ENCODE measurements around the gene AREL1. TPM values are rescaled to one million over a fixed set of nuclear protein-coding genes. Genes with fewer than 3 reads are reported as not detected.

Gene AREL1
- polyA plus RNA-seq, 1 donor, result 23.5 TPM

DNA sequence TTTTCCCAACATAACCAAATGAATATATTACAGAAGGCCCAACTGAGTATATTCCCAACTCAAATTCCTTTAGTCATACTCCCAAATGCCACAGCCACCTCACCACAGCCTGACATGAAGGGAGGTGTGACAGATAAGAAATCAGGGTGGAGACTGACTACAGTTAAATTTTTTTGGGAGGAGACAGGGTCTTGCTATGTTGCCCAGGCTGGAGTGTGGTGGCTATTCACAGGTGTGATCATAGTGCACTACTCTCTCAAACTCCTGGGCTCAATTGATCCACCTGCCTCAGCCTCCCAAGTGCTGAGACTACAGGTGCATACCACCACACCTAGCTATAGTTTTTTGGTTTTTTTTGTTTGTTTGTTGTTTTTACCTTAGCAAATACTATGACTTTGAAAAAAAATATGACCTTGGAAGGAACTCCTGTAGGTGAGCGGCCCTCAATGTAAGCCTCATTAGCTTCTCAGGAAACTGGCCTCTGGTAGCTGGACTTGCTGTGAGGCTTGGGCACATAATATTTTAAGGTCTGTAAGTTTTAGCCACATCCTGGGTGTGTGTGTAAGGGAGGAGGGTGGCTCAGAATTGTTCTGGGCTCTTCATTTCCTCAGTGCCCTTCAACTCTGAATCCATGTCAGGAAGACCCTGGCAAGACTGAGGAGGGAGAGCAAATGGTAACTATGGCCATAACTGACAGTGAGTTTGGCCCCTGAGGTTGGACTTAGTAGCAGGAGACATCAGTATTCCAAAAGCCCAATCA lies 61.8 kb downstream of the AREL1 start:
- peaks cover 5% of the 10 kb centered on the region for H3K36me3 ChIP-seq (ENCODE audit: control insufficient read depth, insufficient read depth, low read length)
- no peak overlapping the region for H3K27ac ChIP-seq (ENCODE audit: low read length)
- H3K9me3 ChIP-seq (ENCODE audit: control insufficient read depth, low read depth, low read length), result no peaks in the 10 kb centered on the region
- no peak for DNase-seq
- no CpG with 5 or more reads among the region's 1 CpG for WGBS (ENCODE audit: insufficient coverage, low lambda C conversion rate)
- H3K27me3 ChIP-seq (ENCODE audit: control insufficient read depth, insufficient read depth, low read length), result no peaks in the 10 kb centered on the region
- H3K4me1 ChIP-seq (ENCODE audit: control insufficient read depth, insufficient read depth, low read length), result no peaks in the 10 kb centered on the region
- no peak overlapping the region for H3K4me3 ChIP-seq (ENCODE audit: low read length)

DNA sequence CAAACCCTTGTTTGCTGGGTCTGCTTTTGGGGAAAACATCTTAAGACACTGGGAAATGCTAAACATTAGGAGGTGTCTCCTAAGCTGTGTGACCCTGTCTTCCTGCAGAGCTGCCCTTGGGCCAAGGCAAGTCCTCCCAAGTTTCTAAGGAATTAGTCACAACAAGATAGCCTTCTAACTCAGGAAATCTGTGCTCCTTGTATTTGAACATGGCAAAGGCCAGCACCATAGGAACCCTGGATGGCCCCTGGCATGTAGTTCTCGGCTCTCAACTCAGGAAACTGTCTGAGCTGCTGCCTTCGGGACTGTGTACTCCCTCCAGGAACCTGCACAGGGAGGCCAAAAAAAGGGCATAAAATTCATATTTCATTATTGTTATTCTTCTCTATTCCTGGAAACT lies 63.2 kb downstream of the AREL1 start:
- peaks cover 3% of the 10 kb centered on the region for H3K36me3 ChIP-seq (ENCODE audit: control insufficient read depth, insufficient read depth, low read length)
- H3K9me3 ChIP-seq (ENCODE audit: control insufficient read depth, low read depth, low read length), result no peaks in the 10 kb centered on the region
- no peak for DNase-seq
- no peaks in the 10 kb centered on the region for H3K27me3 ChIP-seq (ENCODE audit: control insufficient read depth, insufficient read depth, low read length)
- WGBS (ENCODE audit: insufficient coverage, low lambda C conversion rate), result no CpG with 5 or more reads among the region's 2 CpGs
- no peak overlapping the region for H3K27ac ChIP-seq (ENCODE audit: low read length)
- no peak overlapping the region for H3K4me3 ChIP-seq (ENCODE audit: low read length)
- H3K4me1 ChIP-seq (ENCODE audit: control insufficient read depth, insufficient read depth, low read length), result no peaks in the 10 kb centered on the region

DNA sequence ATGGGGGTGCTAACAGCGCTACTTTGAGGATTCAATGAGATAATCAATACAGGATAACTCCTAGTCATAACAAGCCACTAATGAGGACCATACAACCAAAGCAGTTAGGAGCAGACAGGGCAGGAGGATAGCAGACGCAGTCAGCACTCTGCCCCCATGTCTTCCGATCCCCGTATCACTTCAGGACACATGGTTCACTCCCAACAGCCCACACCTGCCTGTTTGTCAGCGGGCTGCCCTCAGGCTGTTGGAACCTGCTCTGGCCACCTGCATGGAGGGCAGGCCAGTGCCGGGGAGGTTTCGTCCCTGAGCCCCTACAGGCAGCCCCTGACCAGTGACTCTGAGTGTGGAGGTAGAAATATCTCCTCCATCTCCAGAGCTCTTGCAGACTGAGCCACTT lies 63.7 kb downstream of the AREL1 start:
- no CpG with 5 or more reads among the region's 7 CpGs for WGBS (ENCODE audit: insufficient coverage, low lambda C conversion rate)
- Histone ChIP-seq H3K4me1 (ENCODE audit: control insufficient read depth, insufficient read depth, low read length) (no peaks in the 10 kb centered on the region), H3K27me3 (ENCODE audit: control insufficient read depth, insufficient read depth, low read length) (no peaks in the 10 kb centered on the region), H3K4me3 (ENCODE audit: low read length) (no peak overlapping the region), H3K9me3 (ENCODE audit: control insufficient read depth, low read depth, low read length) (no peaks in the 10 kb centered on the region), H3K36me3 (ENCODE audit: control insufficient read depth, insufficient read depth, low read length) (no peaks in the 10 kb centered on the region), H3K27ac (ENCODE audit: low read length) (no peak overlapping the region)
- DNase-seq, result no peak

DNA sequence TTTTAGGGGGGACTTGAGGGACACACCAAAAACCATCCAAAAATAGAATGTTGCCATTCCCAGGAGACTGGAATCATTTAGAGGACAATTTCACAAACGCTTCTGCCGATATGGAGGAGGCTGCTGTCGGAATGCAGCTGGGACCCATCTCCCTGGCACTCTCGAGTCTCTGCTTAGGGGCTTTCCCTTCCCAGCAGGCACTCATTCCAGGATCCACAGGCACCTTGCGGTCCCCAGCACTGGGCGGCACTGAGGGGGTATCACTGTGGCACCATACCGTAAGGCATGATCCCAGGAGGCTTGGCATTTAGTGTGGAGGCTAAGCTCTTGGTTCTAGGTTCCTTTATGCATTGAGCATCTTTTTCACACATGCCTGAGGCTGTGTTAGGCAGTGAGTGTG lies 64.3 kb downstream of the AREL1 start:
- no peak for DNase-seq
- no peaks in the 10 kb centered on the region for H3K4me1 ChIP-seq (ENCODE audit: control insufficient read depth, insufficient read depth, low read length)
- H3K36me3 ChIP-seq (ENCODE audit: control insufficient read depth, insufficient read depth, low read length), result no peaks in the 10 kb centered on the region
- no peaks in the 10 kb centered on the region for H3K9me3 ChIP-seq (ENCODE audit: control insufficient read depth, low read depth, low read length)
- WGBS (ENCODE audit: insufficient coverage, low lambda C conversion rate), result no CpG with 5 or more reads among the region's 7 CpGs
- H3K27ac ChIP-seq (ENCODE audit: low read length), result no peak overlapping the region
- no peak overlapping the region for H3K4me3 ChIP-seq (ENCODE audit: low read length)
- no peaks in the 10 kb centered on the region for H3K27me3 ChIP-seq (ENCODE audit: control insufficient read depth, insufficient read depth, low read length)

DNA sequence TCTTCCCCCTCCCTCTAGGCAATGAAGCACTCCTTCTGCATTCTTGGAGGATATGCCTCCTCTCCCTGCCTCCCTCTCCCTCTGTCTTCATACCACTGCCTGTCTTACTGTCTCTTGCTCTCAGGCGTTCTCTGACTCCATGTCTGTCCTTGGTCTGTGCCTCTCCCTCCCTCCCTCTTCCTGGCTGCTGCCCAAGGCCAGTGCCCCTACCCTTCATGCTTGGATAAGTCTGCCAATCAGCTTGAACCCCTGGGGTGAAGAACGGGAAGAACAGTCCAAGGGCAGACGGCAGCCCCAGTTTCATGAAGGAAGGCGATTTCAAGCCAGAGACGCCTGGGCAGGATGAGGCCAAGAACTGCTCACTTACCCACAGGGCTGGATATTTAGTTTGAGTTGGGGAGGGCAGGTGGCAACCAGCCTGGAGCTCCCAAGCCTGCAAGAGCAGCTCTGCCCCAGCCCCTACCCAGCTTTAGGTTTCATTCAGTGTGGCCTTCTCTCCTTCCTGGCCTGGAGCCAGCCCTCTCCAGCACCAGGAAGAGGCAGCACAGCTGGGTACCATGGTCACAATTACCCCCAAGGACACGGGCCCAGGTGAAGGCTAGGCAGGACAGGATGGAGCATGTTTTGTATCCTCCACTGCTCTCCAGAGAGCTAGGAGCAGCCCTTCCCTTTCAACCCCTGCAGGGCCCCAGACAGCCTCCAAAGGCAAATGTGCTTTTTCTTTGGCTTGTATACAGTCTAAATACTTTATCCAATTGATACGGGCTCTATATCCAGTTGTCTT lies 65.0 kb downstream of the AREL1 start:
- DNase-seq, result no peak
- H3K4me3 ChIP-seq (ENCODE audit: low read length), result no peak overlapping the region
- H3K9me3 ChIP-seq (ENCODE audit: control insufficient read depth, low read depth, low read length), result no peaks in the 10 kb centered on the region
- no peaks in the 10 kb centered on the region for H3K4me1 ChIP-seq (ENCODE audit: control insufficient read depth, insufficient read depth, low read length)
- H3K27me3 ChIP-seq (ENCODE audit: control insufficient read depth, insufficient read depth, low read length), result no peaks in the 10 kb centered on the region
- no peaks in the 10 kb centered on the region for H3K36me3 ChIP-seq (ENCODE audit: control insufficient read depth, insufficient read depth, low read length)
- WGBS (ENCODE audit: insufficient coverage, low lambda C conversion rate), result no CpG with 5 or more reads among the region's 7 CpGs
- H3K27ac ChIP-seq (ENCODE audit: low read length), result no peak overlapping the region

DNA sequence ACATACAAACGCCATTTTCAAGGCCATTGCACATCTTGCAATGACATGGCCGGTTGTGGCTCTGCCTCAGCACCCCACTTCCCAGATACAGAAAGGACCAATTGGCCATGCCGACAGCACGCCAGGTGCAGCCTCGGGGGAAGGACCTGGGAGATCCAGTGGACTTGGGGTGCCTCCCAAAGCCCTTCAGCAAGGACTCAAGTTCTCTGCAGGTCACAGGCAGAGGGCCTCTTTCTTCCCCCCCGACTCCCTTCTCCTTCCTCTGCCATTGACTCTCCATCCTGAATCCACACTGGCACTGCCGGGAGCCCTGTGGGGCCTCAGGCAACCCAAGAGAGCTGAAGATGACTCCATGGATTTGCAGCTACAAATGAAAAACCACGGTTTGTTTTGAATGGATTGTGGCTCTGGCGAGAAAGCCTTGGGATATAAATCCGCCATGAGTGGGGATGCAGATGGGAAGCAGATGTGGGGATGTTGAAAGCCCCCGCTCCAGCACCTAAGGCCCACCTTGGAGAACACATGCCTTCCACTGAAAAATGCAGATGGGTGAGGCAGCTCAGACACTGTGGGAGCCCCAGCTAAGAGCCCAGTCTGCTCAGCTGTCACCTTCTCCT lies 65.7 kb downstream of the AREL1 start:
- Histone ChIP-seq H3K4me1 (ENCODE audit: control insufficient read depth, insufficient read depth, low read length) (no peaks in the 10 kb centered on the region), H3K9me3 (ENCODE audit: control insufficient read depth, low read depth, low read length) (no peaks in the 10 kb centered on the region), H3K27ac (ENCODE audit: low read length) (no peak overlapping the region), H3K36me3 (ENCODE audit: control insufficient read depth, insufficient read depth, low read length) (no peaks in the 10 kb centered on the region), H3K4me3 (ENCODE audit: low read length) (no peak overlapping the region), H3K27me3 (ENCODE audit: control insufficient read depth, insufficient read depth, low read length) (no peaks in the 10 kb centered on the region)
- WGBS (ENCODE audit: insufficient coverage, low lambda C conversion rate), result no CpG with 5 or more reads among the region's 11 CpGs
- DNase-seq, result no peak

DNA sequence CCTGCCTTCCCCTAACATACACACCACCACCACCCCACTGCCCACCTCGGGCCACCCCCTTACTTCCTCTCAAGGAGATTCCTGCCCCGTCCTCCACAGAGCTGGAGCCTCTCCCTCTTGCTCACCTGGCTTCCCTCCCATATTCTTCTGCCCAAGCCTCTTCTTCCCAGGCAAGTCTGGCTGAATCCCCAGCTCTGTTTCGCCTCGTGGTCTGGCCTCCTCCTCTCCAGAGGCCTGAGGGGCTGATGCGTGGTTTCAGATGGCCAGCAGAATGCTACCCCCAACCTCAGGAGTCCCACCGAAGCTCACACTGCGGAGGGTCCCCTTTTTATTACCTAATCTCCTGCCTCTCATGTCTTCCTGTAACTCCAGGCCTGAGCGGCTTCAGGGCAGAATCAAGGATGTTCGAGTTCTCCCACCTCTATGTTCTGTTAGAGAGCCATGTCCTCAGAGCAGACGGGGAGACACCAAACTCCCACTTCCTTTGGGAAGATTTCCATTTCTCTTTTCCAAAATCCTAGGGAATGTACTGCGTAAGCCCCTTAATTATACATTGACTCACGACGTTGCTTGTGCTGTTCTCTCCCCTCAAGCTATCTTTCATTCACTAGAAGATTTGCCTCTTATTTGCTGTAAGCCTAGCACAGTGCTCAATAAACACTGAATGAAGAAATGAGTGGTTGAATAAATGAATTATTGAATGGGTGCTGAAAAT lies 67.0 kb downstream of the AREL1 start:
- no peak for DNase-seq

DNA sequence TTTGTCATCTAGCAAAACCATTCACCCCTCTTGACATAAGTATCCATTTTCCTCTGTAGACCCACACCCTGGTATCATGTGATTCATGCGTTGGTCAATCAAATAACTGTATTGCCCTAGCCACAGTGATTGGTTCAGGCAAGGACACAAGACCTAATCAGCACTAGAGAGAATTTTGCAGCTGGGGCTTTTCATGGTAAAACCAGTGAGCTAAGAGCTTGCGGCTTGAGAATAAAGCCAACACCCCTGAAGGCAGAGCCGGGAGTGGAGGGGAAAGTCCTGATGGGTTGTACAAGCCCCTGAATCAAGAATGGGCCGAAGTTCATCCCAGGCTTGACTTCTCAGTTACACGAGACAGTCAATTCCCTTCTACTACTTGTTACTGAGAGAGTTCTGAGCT lies 67.6 kb downstream of the AREL1 start:
- Histone ChIP-seq H3K9me3 (ENCODE audit: control insufficient read depth, low read depth, low read length) (no peaks in the 10 kb centered on the region), H3K4me1 (ENCODE audit: control insufficient read depth, insufficient read depth, low read length) (no peaks in the 10 kb centered on the region), H3K27me3 (ENCODE audit: control insufficient read depth, insufficient read depth, low read length) (no peaks in the 10 kb centered on the region), H3K36me3 (ENCODE audit: control insufficient read depth, insufficient read depth, low read length) (no peaks in the 10 kb centered on the region), H3K4me3 (ENCODE audit: low read length) (no peak overlapping the region), H3K27ac (ENCODE audit: low read length) (no peak overlapping the region)
- DNase-seq, result peak in 1 of 2 donors; percentile 47
- WGBS (ENCODE audit: insufficient coverage, low lambda C conversion rate), result 100% methylated on average over 1 of the region's 5 CpGs

More for the DNA sequence above, 67.0 kb downstream of the AREL1 start:
- H3K4me3 ChIP-seq (ENCODE audit: low read length), result no peak overlapping the region
- WGBS (ENCODE audit: insufficient coverage, low lambda C conversion rate), result no CpG with 5 or more reads among the region's 13 CpGs
- H3K9me3 ChIP-seq (ENCODE audit: control insufficient read depth, low read depth, low read length), result no peaks in the 10 kb centered on the region
- H3K4me1 ChIP-seq (ENCODE audit: control insufficient read depth, insufficient read depth, low read length), result no peaks in the 10 kb centered on the region
- no peak overlapping the region for H3K27ac ChIP-seq (ENCODE audit: low read length)
- no peaks in the 10 kb centered on the region for H3K36me3 ChIP-seq (ENCODE audit: control insufficient read depth, insufficient read depth, low read length)
- no peaks in the 10 kb centered on the region for H3K27me3 ChIP-seq (ENCODE audit: control insufficient read depth, insufficient read depth, low read length)

DNA sequence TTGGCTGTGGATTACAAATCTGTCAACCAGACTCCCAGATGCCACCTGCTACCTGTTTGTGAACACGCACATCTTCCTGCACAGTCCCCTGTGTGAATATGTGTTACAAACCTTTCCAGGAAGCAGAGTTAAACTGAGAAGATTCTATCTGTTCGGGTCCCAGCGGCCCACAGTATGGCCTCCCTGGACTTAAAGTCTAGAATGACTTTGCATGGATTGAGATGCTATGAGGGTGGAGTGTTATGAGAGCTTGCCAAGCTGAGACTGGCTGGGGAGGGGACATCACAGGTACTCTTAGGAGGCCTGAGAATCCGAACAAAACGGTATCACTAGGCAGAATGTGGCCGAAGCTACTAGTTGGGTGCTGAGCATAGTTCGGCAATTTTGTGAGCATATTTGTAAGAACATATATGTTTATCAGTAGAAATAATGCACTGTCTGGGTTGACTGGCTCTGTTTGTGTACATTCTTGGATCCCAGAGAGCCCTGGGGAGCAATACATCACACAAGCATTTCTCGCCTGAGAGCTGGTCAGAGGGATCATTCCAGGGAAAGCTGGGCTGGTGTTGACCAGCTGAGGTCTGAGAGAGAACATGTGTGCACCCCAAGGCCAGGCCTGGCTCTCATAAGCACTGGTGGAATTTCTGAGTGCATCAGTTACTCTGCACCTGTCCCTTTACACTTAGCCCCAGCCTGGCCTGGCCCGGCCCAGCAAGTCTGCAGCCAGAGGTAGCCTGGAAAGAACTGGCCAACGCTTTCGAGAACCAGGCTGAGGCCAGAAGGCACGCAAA lies 71.1 kb downstream of the AREL1 start:
- no peak for DNase-seq
- H3K27me3 ChIP-seq (ENCODE audit: control insufficient read depth, insufficient read depth, low read length), result no peaks in the 10 kb centered on the region
- H3K4me1 ChIP-seq (ENCODE audit: control insufficient read depth, insufficient read depth, low read length), result no peaks in the 10 kb centered on the region
- WGBS (ENCODE audit: insufficient coverage, low lambda C conversion rate), result no CpG with 5 or more reads among the region's 12 CpGs
- no peaks in the 10 kb centered on the region for H3K9me3 ChIP-seq (ENCODE audit: control insufficient read depth, low read depth, low read length)
- no peak overlapping the region for H3K4me3 ChIP-seq (ENCODE audit: low read length)
- H3K36me3 ChIP-seq (ENCODE audit: control insufficient read depth, insufficient read depth, low read length), result no peaks in the 10 kb centered on the region
- no peak overlapping the region for H3K27ac ChIP-seq (ENCODE audit: low read length)

Measured in large intestine (tissue), 3 donors.